A549 (cell line): ENCODE results near the gene TMEM141. TPM values are rescaled to one million over a fixed set of nuclear protein-coding genes. Genes with fewer than 3 reads are reported as not detected.
"Not testable (repeated sequence)": the region's sequence is repeated elsewhere in the genome, so short reads cannot be mapped to it uniquely, and the experiment has no call there.

Experiments used
- ATAC-seq, 2 experiments: fragments of 200-7000 bp in 1 of 2; fragments of >200 bp in 1 of 2; cut with Nextera tagmentation in 1 of 2; cut with Tn5 transposase in 1 of 2; 3 replicates each; pipeline versions ENCODE4 v1.8.0 to v1.9.1; 2018 to 2020; ENCODE audit warnings: mild to moderate bottlenecking in 1 of 2, moderate library complexity in 1 of 2
- CTCF ChIA-PET: fragments of 300-600 bp; sonication (Branson Sonifier 250); formaldehyde crosslinking; extraction: SDS; loops from one replicate; lab custom pipeline; 2021; ENCODE audit warnings: antibody characterized with exemption, inconsistent platforms; lab: Yijun Ruan, JAX
- POLR2A ChIA-PET: fragments of 350-600 bp; formaldehyde crosslinking; extraction: SDS; loops from one replicate; lab custom pipeline; 2021; ENCODE audit warnings: antibody characterized with exemption, inconsistent platforms; lab: Yijun Ruan, JAX
- DNase-seq, 2 experiments: peaks; one replicate each; pipeline versions ENCODE4 v3.0.0 to v3.0.0-alpha.2; 2011 to 2016; ENCODE audit warnings: low read depth in 1 of 2, low spot score in 1 of 2
- FAIRE-seq: peaks from 2 replicates; lab custom pipeline; 2011; peaks lifted over from hg19 to GRCh38; lab: Jason Lieb, UNC
- H3K27ac ChIP-seq, 2 experiments: fragments of >200 bp; sonication (Bioruptor Twin); formaldehyde crosslinking; 3 replicates each; pipeline ENCODE4 v1.5.1; 2016 to 2017
- H3K4me1 ChIP-seq: fragments of >200 bp; sonication (Bioruptor Twin); formaldehyde crosslinking; 3 replicates; pipeline ENCODE4 v1.6.1; 2016
- H3K4me2 ChIP-seq: fragments of >200 bp; sonication (Bioruptor Twin); formaldehyde crosslinking; 3 replicates; pipeline ENCODE4 v1.6.1; 2016
- H3K4me3 ChIP-seq: fragments of >200 bp; sonication (Bioruptor Twin); formaldehyde crosslinking; 3 replicates; pipeline ENCODE4 v1.5.1; 2016
- H3K9me3 ChIP-seq: fragments of >200 bp; sonication (Bioruptor Twin); formaldehyde crosslinking; 3 replicates; pipeline ENCODE4 v1.6.1; 2016
- CHD2 ChIP-seq: fragments of 150-350 bp; IDR thresholded peaks from 2 replicates; pipeline ENCODE4 v1.6.1; 2014; ENCODE audit warnings: low read length; ENCODE audit not compliant: partially characterized antibody
- ESRRA ChIP-seq: fragments of 150-350 bp; IDR thresholded peaks from 2 replicates; pipeline ENCODE4 v1.6.1; 2014; ENCODE audit warnings: mild to moderate bottlenecking, low read length, borderline replicate concordance
- FOSL2 ChIP-seq, 2 experiments: fragments of 450-650 bp in 1 of 2; fragments of >200 bp in 1 of 2; sonication (Bioruptor Twin) in 1 of 2; formaldehyde crosslinking; IDR thresholded peaks; 2 replicates each; pipeline versions ENCODE4 v1.5.0 to v1.6.1; 2016 to 2020; ENCODE audit warnings: mild to moderate bottlenecking in 1 of 2, moderate library complexity in 1 of 2
- FOXS1 ChIP-seq: fragments of 250-450 bp; sonication (Bioruptor Pico); IDR thresholded peaks from 2 replicates; pipeline ENCODE4 v1.5.0; 2020; ENCODE audit warnings: mild to moderate bottlenecking, moderate library complexity
- HOXB5 ChIP-seq: fragments of 250-450 bp; sonication (Bioruptor Pico); IDR thresholded peaks from 2 replicates; pipeline ENCODE4 v1.5.0; 2020; ENCODE audit warnings: mild to moderate bottlenecking, moderate library complexity
- JUN ChIP-seq, 2 experiments: fragments of >200 bp; sonication (Bioruptor Twin); formaldehyde crosslinking; IDR thresholded peaks; 2 replicates in 1 of 2; 3 replicates in 1 of 2; pipeline ENCODE4 v1.6.1; 2016 to 2017
- KDM1A ChIP-seq: fragments of 200-600 bp; sonication (generic); IDR thresholded peaks from 2 replicates; pipeline ENCODE4 v1.6.1; 2016; ENCODE audit warnings: low read depth, mild to moderate bottlenecking
- MAX ChIP-seq: IDR thresholded peaks from 2 replicates; pipeline ENCODE4 v1.6.1; 2012
- MAZ ChIP-seq: fragments of 150-350 bp; IDR thresholded peaks from 2 replicates; pipeline ENCODE4 v1.6.1; 2014; ENCODE audit warnings: antibody characterized with exemption, low read depth, low read length, borderline replicate concordance
- MYC ChIP-seq: IDR thresholded peaks from 2 replicates; pipeline ENCODE4 v1.6.1; 2012; ENCODE audit warnings: mild to moderate bottlenecking, inconsistent platforms, low read length, improper control_type of control experiment, borderline replicate concordance
- PHF8 ChIP-seq: fragments of 200-600 bp; sonication (generic); IDR thresholded peaks from 2 replicates; pipeline ENCODE4 v1.6.1; 2016; ENCODE audit warnings: low read depth, mild to moderate bottlenecking, antibody characterized with exemption, moderate library complexity, borderline replicate concordance
- POLR2A ChIP-seq: IDR thresholded peaks from 2 replicates; pipeline ENCODE4 v1.6.1; 2012; ENCODE audit warnings: mild to moderate bottlenecking, low read length
- RARB ChIP-seq: fragments of 250-450 bp; sonication (Bioruptor Pico); IDR thresholded peaks from 2 replicates; pipeline ENCODE4 v1.8.0; 2021; ENCODE audit warnings: mild to moderate bottlenecking, moderate library complexity
- TFCP2L1 ChIP-seq: fragments of 250-450 bp; sonication (Bioruptor Pico); IDR thresholded peaks from 2 replicates; pipeline ENCODE4 v1.5.0; 2021; ENCODE audit warnings: mild to moderate bottlenecking
- ZFP36 ChIP-seq: fragments of 450-650 bp; IDR thresholded peaks from 2 replicates; pipeline ENCODE4 v1.6.1; 2014; ENCODE audit warnings: borderline replicate concordance; ENCODE audit not compliant: partially characterized antibody
- ZSCAN20 ChIP-seq: fragments of 250-450 bp; sonication (Bioruptor Pico); IDR thresholded peaks from 2 replicates; pipeline ENCODE4 v1.8.0; 2022; ENCODE audit warnings: mild to moderate bottlenecking, moderate library complexity
- WGBS: methylation state at CpG from one replicate; pipeline ENCODE4 v1.1.6; 2017; ENCODE audit errors: missing lambda C conversion rate; 5-methylcytosine and 5-hydroxymethylcytosine counted together
- polyA plus RNA-seq, 4 experiments: library from polyadenylated mRNA; depleted of rRNA in 3 of 4; stranded (reverse); fragments of >200 nt; fragmentation: RNase III in 1 of 4; extraction: RNeasy Plus Mini Kit Qiagen cat#74134 plus additional on column Dnase treatment in 1 of 4; gene quantifications; 2 replicates in 3 of 4; 3 replicates in 1 of 4; pipeline ENCODE4 v1.2.3, GENCODE V29; 2011 to 2017
- TF ChIP-seq, protein P1 (sequence below): fragments of >200 bp; sonication (Bioruptor Twin); formaldehyde crosslinking; IDR thresholded peaks from 3 replicates; pipeline ENCODE4 v1.6.1; 2016
- TF ChIP-seq, protein P2 (sequence below): fragments of 200-600 bp; sonication (generic); IDR thresholded peaks from 2 replicates; pipeline ENCODE4 v1.6.1; 2016; ENCODE audit warnings: antibody characterized with exemption, mild to moderate bottlenecking, moderate library complexity
- TF ChIP-seq, protein P3 (sequence below): fragments of 150-350 bp; IDR thresholded peaks from 2 replicates; pipeline ENCODE4 v1.6.1; 2014; ENCODE audit warnings: low read depth, mild to moderate bottlenecking, low read length
- TF ChIP-seq, protein P4 (sequence below): fragments of 450-650 bp; IDR thresholded peaks from 2 replicates; pipeline ENCODE4 v1.6.1; 2014; ENCODE audit warnings: antibody characterized with exemption

Gene TMEM141
- polyA plus RNA-seq, 2 of the 4 experiments (the other 2 are of a cell fraction): 64.5 to 70.7 TPM

GRCh38 chr9:136754626-136755301 is 36.4 kb upstream of the TMEM141 start:
- H3K4me1 ChIP-seq: no peaks in the 10 kb centered on the region
- no peak for DNase-seq
- no peak overlapping the region for H3K27ac ChIP-seq
- 95% methylated on average over 15 of the region's 24 CpGs for WGBS
- peaks cover 13% of the 10 kb centered on the region for H3K9me3 ChIP-seq
- no peak for TF ChIP-seq FOXS1 (CRISPR knock-in tag)
- TF ChIP-seq MYC: no peak
- no peak for TF ChIP-seq MAX
- TF ChIP-seq RARB (CRISPR knock-in tag): no peak
- TF ChIP-seq POLR2A: no peak
- no peak for TF ChIP-seq ZSCAN20
- no peak for TF ChIP-seq MAZ
- no peak for TF ChIP-seq KDM1A
- no peak for TF ChIP-seq FOSL2 (IDR thresholded peaks at IDR 0.05)
- no peak for TF ChIP-seq FOSL2 (CRISPR knock-in tag; IDR thresholded peaks at IDR 0.05)
- TF ChIP-seq, protein P1, sequence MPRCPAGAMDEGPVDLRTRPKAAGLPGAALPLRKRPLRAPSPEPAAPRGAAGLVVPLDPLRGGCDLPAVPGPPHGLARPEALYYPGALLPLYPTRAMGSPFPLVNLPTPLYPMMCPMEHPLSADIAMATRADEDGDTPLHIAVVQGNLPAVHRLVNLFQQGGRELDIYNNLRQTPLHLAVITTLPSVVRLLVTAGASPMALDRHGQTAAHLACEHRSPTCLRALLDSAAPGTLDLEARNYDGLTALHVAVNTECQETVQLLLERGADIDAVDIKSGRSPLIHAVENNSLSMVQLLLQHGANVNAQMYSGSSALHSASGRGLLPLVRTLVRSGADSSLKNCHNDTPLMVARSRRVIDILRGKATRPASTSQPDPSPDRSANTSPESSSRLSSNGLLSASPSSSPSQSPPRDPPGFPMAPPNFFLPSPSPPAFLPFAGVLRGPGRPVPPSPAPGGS: no peak
- TF ChIP-seq ESRRA: no peak
- no peak for TF ChIP-seq TFCP2L1 (CRISPR knock-in tag)
- TF ChIP-seq, all 56 proteins: peak for 0
- Histone ChIP-seq H3K4me3 (no peak overlapping the region), H3K4me2 (no peak overlapping the region)
- ATAC-seq (peak in 1 of 2 experiments; percentile 13; a peak in 2 of 6 replicates), FAIRE-seq (no peak)
- ChIA-PET CTCF (interaction anchor here (1.6 to 28.0 kb wide), 4 partner anchors 10 to 38 kb away, joined by 3 to 625 read pairs (median 8); partner anchors contain the start of gene TMEM141), POLR2A (no interaction called here)

- H3K4me2 ChIP-seq, FAIRE-seq, DNase-seq, H3K4me1 ChIP-seq, ATAC-seq, POLR2A ChIA-PET, H3K4me3 ChIP-seq, H3K27ac ChIP-seq: not testable (repeated sequence)
- CTCF ChIA-PET: interaction anchor here (1.6 to 28.0 kb wide), 4 partner anchors 11 to 37 kb away, joined by 3 to 625 read pairs (median 8); partner anchors contain the start of gene TMEM141
- TF ChIP-seq KDM1A: peak; percentile 55
- 94% methylated on average over 19 of the region's 22 CpGs for whole genome bisulfite sequencing
- peaks cover 13% of the 10 kb centered on the region for H3K9me3 ChIP-seq
These were observed 35.6 kb upstream of the TMEM141 start for GRCh38 chr9:136755302-136756133.

GRCh38 chr9:136756134-136756438 is 35.1 kb upstream of the TMEM141 start:
- Histone ChIP-seq H3K4me1 (peaks cover 2% of the 10 kb centered on the region; the same call in 1 of the 3 replicates), H3K4me2 (no peak overlapping the region), H3K9me3 (peaks cover 13% of the 10 kb centered on the region), H3K27ac (no peak overlapping the region), H3K4me3 (no peak overlapping the region)
- no peak for ATAC-seq
- POLR2A ChIA-PET: no interaction called here
- no peak for FAIRE-seq
- CTCF ChIA-PET: interaction anchor here (28.0 kb wide), 1 partner anchor 22 kb away, joined by 625 read pairs; the partner anchor contains the start of gene TMEM141
- no peak for DNase-seq
- no peak for TF ChIP-seq FOSL2 (IDR thresholded peaks at IDR 0.05)
- TF ChIP-seq FOSL2 (CRISPR knock-in tag; IDR thresholded peaks at IDR 0.05): no peak
- no peak for TF ChIP-seq HOXB5 (CRISPR knock-in tag)
- no peak for TF ChIP-seq JUN (IDR thresholded peaks at IDR 0.05)
- TF ChIP-seq MAX: no peak
- TF ChIP-seq PHF8: no peak
- TF ChIP-seq, protein P2, sequence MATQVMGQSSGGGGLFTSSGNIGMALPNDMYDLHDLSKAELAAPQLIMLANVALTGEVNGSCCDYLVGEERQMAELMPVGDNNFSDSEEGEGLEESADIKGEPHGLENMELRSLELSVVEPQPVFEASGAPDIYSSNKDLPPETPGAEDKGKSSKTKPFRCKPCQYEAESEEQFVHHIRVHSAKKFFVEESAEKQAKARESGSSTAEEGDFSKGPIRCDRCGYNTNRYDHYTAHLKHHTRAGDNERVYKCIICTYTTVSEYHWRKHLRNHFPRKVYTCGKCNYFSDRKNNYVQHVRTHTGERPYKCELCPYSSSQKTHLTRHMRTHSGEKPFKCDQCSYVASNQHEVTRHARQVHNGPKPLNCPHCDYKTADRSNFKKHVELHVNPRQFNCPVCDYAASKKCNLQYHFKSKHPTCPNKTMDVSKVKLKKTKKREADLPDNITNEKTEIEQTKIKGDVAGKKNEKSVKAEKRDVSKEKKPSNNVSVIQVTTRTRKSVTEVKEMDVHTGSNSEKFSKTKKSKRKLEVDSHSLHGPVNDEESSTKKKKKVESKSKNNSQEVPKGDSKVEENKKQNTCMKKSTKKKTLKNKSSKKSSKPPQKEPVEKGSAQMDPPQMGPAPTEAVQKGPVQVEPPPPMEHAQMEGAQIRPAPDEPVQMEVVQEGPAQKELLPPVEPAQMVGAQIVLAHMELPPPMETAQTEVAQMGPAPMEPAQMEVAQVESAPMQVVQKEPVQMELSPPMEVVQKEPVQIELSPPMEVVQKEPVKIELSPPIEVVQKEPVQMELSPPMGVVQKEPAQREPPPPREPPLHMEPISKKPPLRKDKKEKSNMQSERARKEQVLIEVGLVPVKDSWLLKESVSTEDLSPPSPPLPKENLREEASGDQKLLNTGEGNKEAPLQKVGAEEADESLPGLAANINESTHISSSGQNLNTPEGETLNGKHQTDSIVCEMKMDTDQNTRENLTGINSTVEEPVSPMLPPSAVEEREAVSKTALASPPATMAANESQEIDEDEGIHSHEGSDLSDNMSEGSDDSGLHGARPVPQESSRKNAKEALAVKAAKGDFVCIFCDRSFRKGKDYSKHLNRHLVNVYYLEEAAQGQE: no peak
- TF ChIP-seq POLR2A: no peak
- TF ChIP-seq, protein P3, sequence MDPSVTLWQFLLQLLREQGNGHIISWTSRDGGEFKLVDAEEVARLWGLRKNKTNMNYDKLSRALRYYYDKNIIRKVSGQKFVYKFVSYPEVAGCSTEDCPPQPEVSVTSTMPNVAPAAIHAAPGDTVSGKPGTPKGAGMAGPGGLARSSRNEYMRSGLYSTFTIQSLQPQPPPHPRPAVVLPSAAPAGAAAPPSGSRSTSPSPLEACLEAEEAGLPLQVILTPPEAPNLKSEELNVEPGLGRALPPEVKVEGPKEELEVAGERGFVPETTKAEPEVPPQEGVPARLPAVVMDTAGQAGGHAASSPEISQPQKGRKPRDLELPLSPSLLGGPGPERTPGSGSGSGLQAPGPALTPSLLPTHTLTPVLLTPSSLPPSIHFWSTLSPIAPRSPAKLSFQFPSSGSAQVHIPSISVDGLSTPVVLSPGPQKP: no peak
- no peak for TF ChIP-seq ZFP36
- TF ChIP-seq MYC: no peak
- TF ChIP-seq, protein P4, sequence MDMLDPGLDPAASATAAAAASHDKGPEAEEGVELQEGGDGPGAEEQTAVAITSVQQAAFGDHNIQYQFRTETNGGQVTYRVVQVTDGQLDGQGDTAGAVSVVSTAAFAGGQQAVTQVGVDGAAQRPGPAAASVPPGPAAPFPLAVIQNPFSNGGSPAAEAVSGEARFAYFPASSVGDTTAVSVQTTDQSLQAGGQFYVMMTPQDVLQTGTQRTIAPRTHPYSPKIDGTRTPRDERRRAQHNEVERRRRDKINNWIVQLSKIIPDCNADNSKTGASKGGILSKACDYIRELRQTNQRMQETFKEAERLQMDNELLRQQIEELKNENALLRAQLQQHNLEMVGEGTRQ: no peak
- TF ChIP-seq CHD2: no peak
- TF ChIP-seq, all 56 proteins: peak for 0
- 97% methylated on average over 4 of the region's 4 CpGs for WGBS
